ENCODE data around the gene PPP1R1A. TPM values are rescaled to one million over a fixed set of nuclear protein-coding genes. Genes with fewer than 3 reads are reported as not detected.

The PPP1R1A gene
- total RNA-seq, 2 donors from 2014 or later, result 71.0 to 255 TPM

GRCh38 chr12:54555670-54556257, 32.7 kb downstream of the PPP1R1A start:
- DNase-seq, result no peak
- no peak for ATAC-seq
- intact Hi-C loops (cut with DNase I), result no loop called here

GRCh38 chr12:54549774-54550451, 38.5 kb downstream of the PPP1R1A start:
- ATAC-seq (peak; percentile 42 to 49), DNase-seq (no peak)
- intact Hi-C loops (cut with DNase I), result no loop called here

DNA sequence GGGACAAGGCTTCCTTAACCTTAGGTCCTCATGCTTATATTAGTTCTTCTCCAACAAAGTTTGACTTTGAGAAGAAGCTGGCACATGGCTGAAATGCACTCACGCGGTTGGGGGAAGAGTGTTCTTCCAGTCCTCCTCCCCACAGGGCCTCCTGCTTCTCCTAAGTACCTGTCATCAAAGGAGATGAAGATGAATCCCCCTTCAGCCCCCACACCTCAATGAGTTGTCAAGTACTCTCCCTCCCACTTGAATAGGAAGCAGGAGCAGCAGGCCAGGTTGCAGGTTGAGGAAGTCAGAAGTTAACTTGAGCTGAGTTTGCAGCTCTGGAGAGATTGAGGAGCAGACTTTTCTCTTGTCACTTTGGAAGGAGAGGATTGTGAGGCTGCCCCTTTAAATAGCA, 41.9 kb downstream of the PPP1R1A start:
- no peak for DNase-seq
- intact Hi-C loops (cut with DNase I), result no loop called here
- no peak for ATAC-seq

DNA sequence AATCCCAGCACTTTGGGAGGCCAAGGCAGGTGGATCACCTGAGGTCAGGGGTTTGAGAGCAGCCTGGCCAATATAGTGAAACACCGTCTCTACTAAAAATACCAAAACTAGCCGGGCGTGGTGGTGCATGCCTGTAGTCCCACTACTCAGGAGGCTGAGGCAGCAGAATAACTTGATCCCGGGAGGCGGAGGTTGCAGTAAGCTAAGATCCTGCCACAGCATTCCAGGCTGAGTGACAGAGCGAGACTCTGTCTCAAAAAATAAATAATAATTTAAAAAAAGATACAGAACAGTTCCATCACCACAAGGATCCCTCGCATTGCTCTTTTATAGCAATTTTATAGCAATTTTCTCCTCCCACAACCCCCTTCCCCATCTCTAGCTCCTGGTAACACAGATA, 43.7 kb downstream of the PPP1R1A start:
- DNase-seq (no peak), ATAC-seq (no peak)
- intact Hi-C loops (cut with DNase I), result no loop called here

- DNase-seq, result no peak
- intact Hi-C loops (cut with DNase I), result no loop called here
- ATAC-seq, result no peak
Measured at GRCh38 chr12:54543526-54543925, 44.9 kb downstream of the PPP1R1A start.

GRCh38 chr12:54541751-54542290, 46.6 kb downstream of the PPP1R1A start:
- ATAC-seq, result no peak
- intact Hi-C loops (cut with DNase I), result no loop called here
- DNase-seq, result no peak

GRCh38 chr12:54538136-54538700, 50.2 kb downstream of the PPP1R1A start:
- ATAC-seq (no peak), DNase-seq (no peak)
- intact Hi-C loops (cut with DNase I), result no loop called here

DNA sequence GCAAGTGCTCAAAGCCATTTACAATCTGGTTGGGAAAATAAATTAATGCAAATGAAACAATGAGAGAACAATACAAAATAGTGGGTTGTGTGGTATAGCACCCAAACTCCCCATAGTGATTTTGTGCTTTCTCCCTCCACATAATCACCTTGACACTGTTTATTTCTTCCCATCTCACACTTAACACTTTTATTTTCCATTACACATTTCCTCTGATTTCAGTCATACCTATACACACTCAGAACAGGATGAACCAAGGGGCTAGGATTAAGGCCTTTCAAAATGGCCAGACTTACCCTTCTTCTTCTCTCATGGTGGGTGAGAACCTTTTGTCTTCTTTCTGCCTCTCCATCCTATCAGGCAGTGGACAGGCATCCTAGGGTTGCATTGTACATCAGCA, 53.0 kb downstream of the PPP1R1A start:
- intact Hi-C loops (cut with DNase I), result no loop called here

DNA sequence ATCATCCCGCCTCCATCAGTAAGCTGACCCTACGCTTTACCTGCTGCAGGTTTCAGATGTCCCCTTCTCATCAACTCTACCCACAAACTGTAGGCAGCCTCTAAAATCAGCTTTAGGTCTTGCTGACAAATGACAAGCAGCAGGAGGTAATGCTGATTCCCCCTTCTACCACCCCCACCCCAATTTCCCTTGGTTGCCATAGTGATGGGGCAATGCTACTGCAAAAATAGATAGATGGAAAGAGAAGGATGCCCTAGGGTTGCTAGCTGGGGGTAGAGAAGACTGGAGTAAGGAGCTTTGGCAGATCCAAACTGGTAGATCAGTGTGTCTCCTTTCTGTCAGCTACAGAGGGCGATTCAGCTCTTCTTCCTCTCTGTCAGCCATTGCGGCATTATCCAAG, 58.9 kb downstream of the PPP1R1A start:
- intact Hi-C loops (cut with DNase I), result no loop called here
- no peak for DNase-seq
- ATAC-seq, result no peak

More for the DNA sequence above, 53.0 kb downstream of the PPP1R1A start:
- DNase-seq (no peak), ATAC-seq (no peak)

Other genes starting within 250 kb of the PPP1R1A start
- under 1 TPM; 0.29 to 0.55 TPM for gene GPR84, start 224.2 kb downstream of the PPP1R1A start, total RNA-seq
- 10 to 100 TPM; 20.4 to 24.2 TPM for gene ZNF385A, start 203.9 kb downstream of the PPP1R1A start, total RNA-seq
- gene ITGA5, start 169.4 kb downstream of the PPP1R1A start, total RNA-seq, result 100 to 1,000 TPM in 1 of 2 donors, 10 to 100 TPM in 1; 45.7 to 133 TPM
- gene GTSF1, start 115.1 kb downstream of the PPP1R1A start, total RNA-seq, result 1 to 10 TPM in 1 of 2 donors, not detected in 1; 1.0 TPM
- gene NCKAP1L, start 90.9 kb downstream of the PPP1R1A start, total RNA-seq, result 10 to 100 TPM; 13.7 to 24.9 TPM
- 1 to 10 TPM; 6.2 to 8.2 TPM for gene PDE1B, start 39.1 kb downstream of the PPP1R1A start, total RNA-seq
- gene LACRT, start 46.2 kb upstream of the PPP1R1A start, total RNA-seq, result not detected
- gene DCD, start 59.7 kb upstream of the PPP1R1A start, total RNA-seq, result not detected

Data from left cardiac atrium (tissue), 4 donors.